Measurements from ENCODE around the gene GBGT1. TPM values are rescaled to one million over a fixed set of nuclear protein-coding genes. Genes with fewer than 3 reads are reported as not detected.

Gene GBGT1
- total and polyA plus RNA-seq, 3 donors from 2014 or later: 4.0 to 11.2 (median 5.6) TPM

DNA sequence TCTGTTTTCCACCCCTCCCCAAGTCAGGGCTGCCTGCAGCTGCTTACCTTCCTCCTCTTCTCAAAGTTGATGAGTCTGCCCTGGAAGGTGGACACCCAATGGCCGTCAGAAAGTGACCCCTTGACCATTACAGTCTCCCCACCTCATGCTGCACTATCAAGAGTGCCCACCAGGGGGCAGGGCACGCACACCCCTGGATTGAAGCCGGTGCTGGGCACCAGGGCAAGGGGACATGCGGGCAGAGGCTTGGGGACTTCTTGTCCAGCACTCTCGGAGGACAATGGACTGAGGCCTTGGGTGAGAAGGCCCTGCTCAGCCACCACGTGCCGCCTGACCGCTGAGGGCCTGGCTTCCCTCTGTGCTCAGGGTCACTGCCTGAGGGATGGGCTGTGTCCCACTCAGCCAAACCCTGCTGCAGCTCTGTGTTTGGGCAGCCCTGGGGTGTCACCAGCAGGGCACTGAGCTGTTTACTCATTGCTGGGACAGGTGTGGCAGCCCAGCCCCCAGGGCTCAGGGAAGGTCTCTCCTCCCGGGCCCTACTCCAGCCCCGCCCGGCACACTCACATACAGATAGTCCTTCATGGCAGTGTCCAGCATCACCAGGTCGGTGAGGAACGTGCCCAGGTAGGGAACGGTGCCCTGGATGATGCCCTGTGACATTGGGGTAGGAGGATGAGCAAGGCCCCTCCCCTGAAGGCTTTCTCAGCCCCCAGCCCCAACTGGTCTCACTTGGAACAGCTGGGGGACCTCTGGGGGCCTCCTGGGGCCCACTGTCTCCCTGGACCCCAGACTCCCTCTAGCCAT lies 60.3 kb downstream of the GBGT1 start:
- intact Hi-C loops (cut with DNase I; ENCODE audit: low total_unique reads): loop anchor here (2.0 kb wide), 1 partner anchor 41 kb away; no protein-coding TSS in a partner anchor
- no peak overlapping the region for H3K4me3 ChIP-seq
- WGBS, 2 donors: 44 to 56% methylated on average over 6 to 14 of the region's 14 CpGs
- no peaks in the 10 kb centered on the region for H3K27me3 ChIP-seq
- TF ChIP-seq POLR2A (IDR thresholded peaks at IDR 0.05) (no peak), CTCF (IDR thresholded peaks at IDR 0.05) (peak; percentile 97 to 98 (median 97))
- no peaks in the 10 kb centered on the region for H3K4me1 ChIP-seq
- H3K36me3 ChIP-seq (ENCODE audit: low read depth, missing control alignments): no peaks in the 10 kb centered on the region
- peak; percentile 71 for DNase-seq
- no peaks in the 10 kb centered on the region for H3K9me3 ChIP-seq
- no peak overlapping the region for H3K27ac ChIP-seq

Other genes with a start within 250 kb of the GBGT1 start
- gene TSC1, start 219.3 kb downstream of the GBGT1 start, total RNA-seq: 100 to 1,000 TPM; 100 to 108 TPM
- gene TSC1, start 219.3 kb downstream of the GBGT1 start, polyA plus RNA-seq (ENCODE audit: insufficient read depth, low read depth, low replicate concordance): 78.4 TPM
- gene GFI1B, start 185.2 kb downstream of the GBGT1 start, total RNA-seq: 1 to 10 TPM; 4.3 to 9.7 TPM
- gene GFI1B, start 185.2 kb downstream of the GBGT1 start, polyA plus RNA-seq (ENCODE audit: insufficient read depth, low read depth, low replicate concordance): 12.6 TPM
- 100 to 1,000 TPM; 109 to 117 TPM for gene GTF3C5, start 132.9 kb downstream of the GBGT1 start, total RNA-seq
- 66.9 TPM for gene GTF3C5, start 132.9 kb downstream of the GBGT1 start, polyA plus RNA-seq (ENCODE audit: insufficient read depth, low read depth, low replicate concordance)
- gene CEL, start 101.9 kb downstream of the GBGT1 start, total RNA-seq: 1 to 10 TPM; 2.4 to 2.6 TPM
- 2.1 TPM for gene CEL, start 101.9 kb downstream of the GBGT1 start, polyA plus RNA-seq (ENCODE audit: insufficient read depth, low read depth, low replicate concordance)
- gene RALGDS, start 42.7 kb downstream of the GBGT1 start, total RNA-seq: 10 to 100 TPM; 32.5 to 42.4 TPM
- 23.0 TPM for gene RALGDS, start 42.7 kb downstream of the GBGT1 start, polyA plus RNA-seq (ENCODE audit: insufficient read depth, low read depth, low replicate concordance)
- 10 to 100 TPM; 34.0 to 53.0 TPM for gene OBP2B, start 45.3 kb upstream of the GBGT1 start, total RNA-seq
- 35.1 TPM for gene OBP2B, start 45.3 kb upstream of the GBGT1 start, polyA plus RNA-seq (ENCODE audit: insufficient read depth, low read depth, low replicate concordance)
- 10 to 100 TPM; 25.6 to 31.1 TPM for gene ABO, start 111.3 kb upstream of the GBGT1 start, total RNA-seq
- gene ABO, start 111.3 kb upstream of the GBGT1 start, polyA plus RNA-seq (ENCODE audit: insufficient read depth, low read depth, low replicate concordance): 10.4 TPM
- 10 to 100 TPM; 28.5 to 36.0 TPM for gene SURF6, start 172.3 kb upstream of the GBGT1 start, total RNA-seq
- gene SURF6, start 172.3 kb upstream of the GBGT1 start, polyA plus RNA-seq (ENCODE audit: insufficient read depth, low read depth, low replicate concordance): 19.8 TPM
- gene MED22, start 184.2 kb upstream of the GBGT1 start, total RNA-seq: 10 to 100 TPM; 25.9 to 29.3 TPM
- gene MED22, start 184.2 kb upstream of the GBGT1 start, polyA plus RNA-seq (ENCODE audit: insufficient read depth, low read depth, low replicate concordance): 20.2 TPM
- 1,000 to 10,000 TPM in 1 of 2 donors, 100 to 1,000 TPM in 1; 856 to 1,453 TPM for gene RPL7A, start 184.3 kb upstream of the GBGT1 start, total RNA-seq
- gene RPL7A, start 184.3 kb upstream of the GBGT1 start, polyA plus RNA-seq (ENCODE audit: insufficient read depth, low read depth, low replicate concordance): 1,924 TPM
- gene SURF1, start 192.6 kb upstream of the GBGT1 start, total RNA-seq: 10 to 100 TPM; 51.4 to 58.9 TPM
- gene SURF1, start 192.6 kb upstream of the GBGT1 start, polyA plus RNA-seq (ENCODE audit: insufficient read depth, low read depth, low replicate concordance): 71.0 TPM
- 100 to 1,000 TPM; 103 to 121 TPM for gene SURF2, start 192.6 kb upstream of the GBGT1 start, total RNA-seq
- gene SURF2, start 192.6 kb upstream of the GBGT1 start, polyA plus RNA-seq (ENCODE audit: insufficient read depth, low read depth, low replicate concordance): 160 TPM
- gene SURF4, start 212.1 kb upstream of the GBGT1 start, total RNA-seq: 100 to 1,000 TPM; 150 to 151 TPM
- gene SURF4, start 212.1 kb upstream of the GBGT1 start, polyA plus RNA-seq (ENCODE audit: insufficient read depth, low read depth, low replicate concordance): 163 TPM
- 10 to 100 TPM in 1 of 2 donors, 1 to 10 TPM in 1; 8.4 to 20.9 TPM for gene STKLD1, start 212.5 kb upstream of the GBGT1 start, total RNA-seq
- gene STKLD1, start 212.5 kb upstream of the GBGT1 start, polyA plus RNA-seq (ENCODE audit: insufficient read depth, low read depth, low replicate concordance): 33.1 TPM